ENCODE results near the gene ANLN. TPM values are rescaled to one million over a fixed set of nuclear protein-coding genes. Genes with fewer than 3 reads are reported as not detected.
"Not testable (repeated sequence)": the region's sequence is repeated elsewhere in the genome, so short reads cannot be mapped to it uniquely, and the experiment has no call there.

ANLN gene
- total and polyA plus RNA-seq, 4 donors, result 0.17 to 27.0 (median 1.3) TPM

- Histone ChIP-seq H3K36me3 (ENCODE audit: control insufficient read depth in 4 of 4, insufficient read depth in 3 of 4, low read depth in 1 of 4, low read length in 3 of 4) (no peaks in the 10 kb centered on the region), H3K4me3 (ENCODE audit: low read depth in 1 of 3, low read length in 3 of 3) (no peak overlapping the region), H3K4me1 (ENCODE audit: control insufficient read depth in 4 of 4, insufficient read depth in 4 of 4, low read length in 3 of 4) (no peaks in the 10 kb centered on the region), H3K9me3 (ENCODE audit: control insufficient read depth in 4 of 4, low read length in 3 of 4) (no peaks in the 10 kb centered on the region), H3K27ac (ENCODE audit: low read depth in 1 of 2, low read length in 2 of 2) (no peak overlapping the region), H3K9ac (ENCODE audit: low read depth in 1 of 2, low read length in 2 of 2) (no peak overlapping the region), H3K27me3 (ENCODE audit: control insufficient read depth in 4 of 4, insufficient read depth in 4 of 4, low read length in 3 of 4) (no peaks in the 10 kb centered on the region)
- TF ChIP-seq FOXA2 (IDR thresholded peaks at IDR 0.05) (no peak), FOXA1 (IDR thresholded peaks at IDR 0.05) (no peak), GABPA (IDR thresholded peaks at IDR 0.05 in 1 of 2, conservative IDR thresholded peaks at IDR 0.05 in 1 of 2) (no peak), RXRA (IDR thresholded peaks at IDR 0.05) (no peak), HNF4A (conservative IDR thresholded peaks at IDR 0.05) (no peak), RAD21 (IDR thresholded peaks at IDR 0.05) (no peak), TAF1 (conservative IDR thresholded peaks at IDR 0.05) (no peak), SP1 (IDR thresholded peaks at IDR 0.05) (no peak), YY1 (IDR thresholded peaks at IDR 0.05) (no peak), JUND (IDR thresholded peaks at IDR 0.05) (no peak), NR2F2 (IDR thresholded peaks at IDR 0.05) (no peak), EGR1 (IDR thresholded peaks at IDR 0.05; ENCODE audit: low read depth in 2 of 2) (no peak), HNF4G (IDR thresholded peaks at IDR 0.05) (no peak)
- TF ChIP-seq, protein P1, sequence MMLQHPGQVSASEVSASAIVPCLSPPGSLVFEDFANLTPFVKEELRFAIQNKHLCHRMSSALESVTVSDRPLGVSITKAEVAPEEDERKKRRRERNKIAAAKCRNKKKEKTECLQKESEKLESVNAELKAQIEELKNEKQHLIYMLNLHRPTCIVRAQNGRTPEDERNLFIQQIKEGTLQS (IDR thresholded peaks at IDR 0.05), result no peak
- TF ChIP-seq, protein P2, sequence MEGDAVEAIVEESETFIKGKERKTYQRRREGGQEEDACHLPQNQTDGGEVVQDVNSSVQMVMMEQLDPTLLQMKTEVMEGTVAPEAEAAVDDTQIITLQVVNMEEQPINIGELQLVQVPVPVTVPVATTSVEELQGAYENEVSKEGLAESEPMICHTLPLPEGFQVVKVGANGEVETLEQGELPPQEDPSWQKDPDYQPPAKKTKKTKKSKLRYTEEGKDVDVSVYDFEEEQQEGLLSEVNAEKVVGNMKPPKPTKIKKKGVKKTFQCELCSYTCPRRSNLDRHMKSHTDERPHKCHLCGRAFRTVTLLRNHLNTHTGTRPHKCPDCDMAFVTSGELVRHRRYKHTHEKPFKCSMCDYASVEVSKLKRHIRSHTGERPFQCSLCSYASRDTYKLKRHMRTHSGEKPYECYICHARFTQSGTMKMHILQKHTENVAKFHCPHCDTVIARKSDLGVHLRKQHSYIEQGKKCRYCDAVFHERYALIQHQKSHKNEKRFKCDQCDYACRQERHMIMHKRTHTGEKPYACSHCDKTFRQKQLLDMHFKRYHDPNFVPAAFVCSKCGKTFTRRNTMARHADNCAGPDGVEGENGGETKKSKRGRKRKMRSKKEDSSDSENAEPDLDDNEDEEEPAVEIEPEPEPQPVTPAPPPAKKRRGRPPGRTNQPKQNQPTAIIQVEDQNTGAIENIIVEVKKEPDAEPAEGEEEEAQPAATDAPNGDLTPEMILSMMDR (IDR thresholded peaks at IDR 0.05; ENCODE audit: low read depth, low read length, missing input control), result no peak
- TF ChIP-seq, protein P3, sequence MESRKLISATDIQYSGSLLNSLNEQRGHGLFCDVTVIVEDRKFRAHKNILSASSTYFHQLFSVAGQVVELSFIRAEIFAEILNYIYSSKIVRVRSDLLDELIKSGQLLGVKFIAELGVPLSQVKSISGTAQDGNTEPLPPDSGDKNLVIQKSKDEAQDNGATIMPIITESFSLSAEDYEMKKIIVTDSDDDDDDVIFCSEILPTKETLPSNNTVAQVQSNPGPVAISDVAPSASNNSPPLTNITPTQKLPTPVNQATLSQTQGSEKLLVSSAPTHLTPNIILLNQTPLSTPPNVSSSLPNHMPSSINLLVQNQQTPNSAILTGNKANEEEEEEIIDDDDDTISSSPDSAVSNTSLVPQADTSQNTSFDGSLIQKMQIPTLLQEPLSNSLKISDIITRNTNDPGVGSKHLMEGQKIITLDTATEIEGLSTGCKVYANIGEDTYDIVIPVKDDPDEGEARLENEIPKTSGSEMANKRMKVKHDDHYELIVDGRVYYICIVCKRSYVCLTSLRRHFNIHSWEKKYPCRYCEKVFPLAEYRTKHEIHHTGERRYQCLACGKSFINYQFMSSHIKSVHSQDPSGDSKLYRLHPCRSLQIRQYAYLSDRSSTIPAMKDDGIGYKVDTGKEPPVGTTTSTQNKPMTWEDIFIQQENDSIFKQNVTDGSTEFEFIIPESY (IDR thresholded peaks at IDR 0.05), result no peak
- TF ChIP-seq, protein P4, sequence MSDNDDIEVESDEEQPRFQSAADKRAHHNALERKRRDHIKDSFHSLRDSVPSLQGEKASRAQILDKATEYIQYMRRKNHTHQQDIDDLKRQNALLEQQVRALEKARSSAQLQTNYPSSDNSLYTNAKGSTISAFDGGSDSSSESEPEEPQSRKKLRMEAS (IDR thresholded peaks at IDR 0.05), result no peak
- DNase-seq (ENCODE audit: low spot score), result no peak
- WGBS, result 99% methylated on average over 2 of the region's 2 CpGs
These were observed 8.6 kb upstream of the ANLN start for GRCh38 chr7:36381056-36381455.

- not testable (repeated sequence) for H3K36me3 ChIP-seq (ENCODE audit: control insufficient read depth in 4 of 4, insufficient read depth in 3 of 4, low read depth in 1 of 4, low read length in 3 of 4); DNase-seq (ENCODE audit: low spot score); H3K4me3 ChIP-seq (ENCODE audit: low read depth in 1 of 3, low read length in 3 of 3); H3K27me3 ChIP-seq (ENCODE audit: control insufficient read depth in 4 of 4, insufficient read depth in 4 of 4, low read length in 3 of 4); H3K4me1 ChIP-seq (ENCODE audit: control insufficient read depth in 4 of 4, insufficient read depth in 4 of 4, low read length in 3 of 4); H3K9me3 ChIP-seq (ENCODE audit: control insufficient read depth in 4 of 4, low read length in 3 of 4); H3K27ac ChIP-seq (ENCODE audit: low read depth in 1 of 2, low read length in 2 of 2); H3K9ac ChIP-seq (ENCODE audit: low read depth in 1 of 2, low read length in 2 of 2)
- 94% methylated on average over 3 of the region's 3 CpGs for WGBS
These were observed 6.4 kb upstream of the ANLN start for GRCh38 chr7:36383284-36383683.

DNA sequence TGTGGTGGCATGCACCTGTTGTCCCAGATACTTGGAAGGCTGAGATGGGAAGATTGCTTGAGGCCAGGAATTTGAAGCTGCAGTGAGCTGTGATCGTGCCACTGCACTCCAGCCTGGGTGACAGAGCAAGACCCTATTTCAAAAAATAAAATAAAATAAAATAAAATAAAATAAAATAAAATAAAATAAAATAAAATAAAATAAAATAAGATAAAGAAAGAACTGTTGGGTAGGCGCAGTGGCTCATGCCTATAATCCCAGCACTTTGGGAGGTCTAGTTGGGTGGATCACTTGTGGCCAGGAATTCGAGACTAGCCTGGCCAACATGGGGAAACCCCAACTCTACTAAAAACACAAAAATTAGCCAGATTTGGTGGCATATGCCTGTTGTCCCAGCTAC lies 4.0 kb upstream of the ANLN start:
- peaks cover 0 to 10% (median 10%) of the 10 kb centered on the region in 4 donors for H3K4me1 ChIP-seq (ENCODE audit: control insufficient read depth in 4 of 4, insufficient read depth in 4 of 4, low read length in 3 of 4)
- not testable (repeated sequence) for H3K36me3 ChIP-seq (ENCODE audit: control insufficient read depth in 4 of 4, insufficient read depth in 3 of 4, low read depth in 1 of 4, low read length in 3 of 4); H3K9me3 ChIP-seq (ENCODE audit: control insufficient read depth in 4 of 4, low read length in 3 of 4); DNase-seq (ENCODE audit: low spot score); H3K4me3 ChIP-seq (ENCODE audit: low read depth in 1 of 3, low read length in 3 of 3); H3K9ac ChIP-seq (ENCODE audit: low read depth in 1 of 2, low read length in 2 of 2); H3K27me3 ChIP-seq (ENCODE audit: control insufficient read depth in 4 of 4, insufficient read depth in 4 of 4, low read length in 3 of 4); H3K27ac ChIP-seq (ENCODE audit: low read depth in 1 of 2, low read length in 2 of 2)
- WGBS, result 94% methylated on average over 3 of the region's 3 CpGs

All from liver (tissue), 9 donors.